Left renal cortex interstitium (tissue), 4 donors: ENCODE results near the gene CFAP77. TPM values are rescaled to one million over a fixed set of nuclear protein-coding genes. Genes with fewer than 3 reads are reported as not detected.

ENCODE experiments used
- DNase-seq, 4 donors: peaks; one replicate each; pipeline ENCODE4 v3.0.0-alpha.2; 2013; ENCODE audit warnings: low read depth in 4 of 4, low spot score in 2 of 4, missing footprints in 1 of 4
- polyA plus RNA-seq, 4 donors: library from polyadenylated mRNA; unstranded; fragments of 120-200 nt; gene quantifications; one replicate each; pipeline ENCODE4 v1.2.1, GENCODE V29; 2013; ENCODE audit not compliant: insufficient read length in 4 of 4

CFAP77 gene
- polyA plus RNA-seq, 4 donors, result 0.68 to 1.6 (median 1.2) TPM

DNA sequence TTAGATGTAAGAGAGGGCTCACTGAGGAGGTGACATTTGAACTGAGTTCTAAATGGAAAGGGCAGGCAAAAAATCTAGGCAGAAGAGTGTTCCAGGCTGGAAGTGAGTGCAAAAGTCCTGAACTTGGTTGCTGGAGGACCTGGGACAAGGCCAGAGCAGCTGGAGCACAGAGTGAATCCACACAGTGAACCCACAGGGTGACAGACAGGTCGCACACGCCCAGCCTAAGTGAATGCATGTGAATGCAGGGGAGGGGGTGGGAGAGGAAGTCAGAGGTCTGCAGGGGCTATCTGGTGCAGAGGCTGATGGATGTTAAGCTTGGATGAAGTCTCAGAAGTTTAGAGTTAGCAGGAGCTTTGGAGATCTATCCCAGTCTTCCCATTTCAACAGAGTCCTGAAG is 2.8 kb upstream of the CFAP77 start:
- DNase-seq, result no peak

DNA sequence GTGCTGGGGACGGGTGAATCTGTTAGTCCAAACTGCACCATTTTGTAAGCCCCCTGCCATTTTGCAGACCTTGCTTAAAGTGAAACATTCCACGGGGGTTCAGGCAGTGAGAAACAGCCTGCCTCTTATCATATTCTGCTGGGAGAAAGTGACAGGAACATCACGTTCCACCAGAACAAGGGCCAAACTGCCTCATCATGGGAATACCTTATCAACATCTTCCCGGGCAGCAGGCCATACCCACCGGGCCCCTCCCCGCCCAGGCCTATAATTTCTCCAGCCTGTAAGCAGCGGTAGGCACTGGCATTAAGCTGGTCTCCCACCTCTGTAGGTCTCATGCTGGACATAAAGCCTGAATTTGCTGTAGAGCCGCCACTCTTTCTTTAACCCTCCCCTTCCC is 1.5 kb upstream of the CFAP77 start:
- DNase-seq, result no peak

DNA sequence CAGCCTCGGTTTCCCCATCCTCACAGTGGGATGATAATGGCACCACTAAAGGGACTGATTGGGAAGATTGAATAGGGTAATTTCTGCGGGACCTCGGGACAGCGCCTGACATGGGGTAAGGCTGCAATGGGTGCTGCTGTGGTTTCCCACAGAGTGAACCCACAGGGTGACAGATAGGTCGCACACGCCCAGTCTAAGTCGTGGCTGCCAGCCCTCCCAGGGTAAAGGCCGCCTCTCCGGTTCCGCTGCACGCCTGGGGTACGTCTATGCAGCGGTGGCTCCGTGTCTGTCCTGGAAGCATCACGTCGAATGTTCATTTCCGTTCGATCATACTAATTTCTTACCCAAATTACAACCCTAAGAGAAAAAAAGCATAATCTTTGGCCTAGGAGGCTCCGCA is 631 bp downstream of the CFAP77 start:
- no peak for DNase-seq

DNA sequence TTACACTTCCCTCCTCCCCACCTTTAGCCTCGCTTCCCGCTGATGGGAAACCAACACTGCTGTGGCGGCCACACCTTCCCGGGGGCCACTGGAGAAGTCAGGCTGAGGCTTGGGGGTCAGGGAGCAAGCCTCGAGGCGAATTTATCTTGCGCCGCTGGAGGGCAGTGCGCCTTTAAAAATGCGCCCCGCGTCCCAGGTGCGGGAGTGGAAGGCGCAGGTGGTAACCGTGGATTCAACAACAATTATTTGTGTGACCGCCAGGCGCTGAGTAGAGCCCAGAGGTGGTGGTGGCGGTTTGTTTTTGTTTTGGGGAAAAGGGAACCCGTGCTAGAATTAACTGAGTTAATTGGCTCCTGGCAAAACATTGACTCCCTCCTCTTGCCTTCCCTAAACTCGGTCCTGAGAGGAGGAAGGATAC is 1.1 kb downstream of the CFAP77 start:
- peak in 1 of 4 donors; percentile 41 for DNase-seq

DNA sequence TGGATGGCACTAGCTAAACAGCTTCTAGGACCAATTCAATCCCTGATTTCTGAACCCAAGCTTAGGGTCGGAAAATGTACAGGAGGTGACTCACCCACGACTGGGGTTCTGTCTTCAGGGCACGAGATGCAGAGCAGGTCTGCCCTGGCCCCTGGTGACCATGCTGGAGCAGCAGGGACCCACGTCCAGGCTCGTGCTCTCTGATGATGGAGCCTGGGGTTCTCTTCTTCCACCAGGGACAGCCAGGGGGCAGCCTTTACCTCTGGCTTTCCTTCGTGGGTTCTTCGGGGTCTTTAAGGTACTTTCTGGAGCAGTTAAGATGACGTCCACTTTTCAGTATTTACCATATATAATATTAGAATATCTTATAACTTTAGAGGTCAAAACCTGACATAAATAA is 2.1 kb downstream of the CFAP77 start:
- DNase-seq, result peak in 1 of 4 donors; percentile 27

DNA sequence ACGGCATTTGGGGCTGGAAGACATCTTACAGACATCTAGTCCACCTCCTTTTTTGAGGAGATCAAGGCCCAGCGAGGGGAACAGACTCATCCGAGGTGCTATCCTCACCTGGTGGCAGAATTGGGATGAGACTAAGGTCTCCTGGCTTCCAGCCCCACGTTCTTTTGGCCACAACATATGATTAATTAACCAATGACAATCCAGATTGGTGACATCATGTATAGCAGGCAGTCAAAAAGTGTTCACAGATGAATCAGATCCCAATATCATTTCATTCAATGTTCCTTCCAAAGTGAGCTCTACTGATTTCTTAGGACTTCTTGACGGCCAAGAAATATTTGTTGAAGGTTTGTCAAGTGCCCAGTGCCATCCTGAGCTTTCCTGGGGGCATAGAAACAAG is 3.9 kb downstream of the CFAP77 start:
- no peak for DNase-seq

DNA sequence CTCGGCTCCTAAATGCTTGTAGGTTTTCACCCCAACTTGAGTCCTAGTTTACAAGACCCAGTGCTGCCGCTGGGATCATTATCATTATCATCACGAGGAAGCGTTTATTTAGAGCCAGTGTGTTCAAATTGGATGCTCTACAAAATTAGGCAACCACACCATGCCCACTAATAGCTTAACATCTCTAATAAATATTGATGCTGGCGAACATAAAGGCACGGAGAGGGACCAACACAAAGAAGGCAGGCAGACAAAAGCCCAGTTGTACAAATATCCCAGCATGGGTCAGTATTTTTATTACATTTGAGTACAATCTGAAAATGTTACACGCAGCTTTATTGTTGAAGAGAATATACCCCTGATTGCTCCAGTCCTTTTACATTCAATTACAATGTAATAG is 4.7 kb downstream of the CFAP77 start:
- no peak for DNase-seq

DNA sequence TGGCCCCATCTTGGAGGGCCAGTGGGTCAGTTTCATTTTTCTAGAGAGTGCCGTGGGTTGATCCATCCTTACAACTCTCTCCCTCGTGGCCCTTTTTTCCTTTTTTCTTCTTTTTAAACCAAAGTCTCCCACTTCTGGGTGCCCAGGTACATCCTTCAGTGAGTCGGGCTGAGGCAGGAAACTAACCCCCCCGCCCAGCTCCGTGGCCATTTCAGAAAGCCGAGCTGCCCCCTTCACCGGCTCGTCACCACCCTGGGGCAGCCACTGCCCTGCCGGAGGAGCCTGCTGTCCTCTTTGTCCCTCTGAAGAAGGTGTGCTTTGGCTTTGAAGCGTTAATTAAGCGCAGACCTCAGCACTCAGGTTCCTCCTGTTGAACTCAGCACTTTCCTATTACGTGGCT is 5.2 kb downstream of the CFAP77 start:
- no peak for DNase-seq

DNA sequence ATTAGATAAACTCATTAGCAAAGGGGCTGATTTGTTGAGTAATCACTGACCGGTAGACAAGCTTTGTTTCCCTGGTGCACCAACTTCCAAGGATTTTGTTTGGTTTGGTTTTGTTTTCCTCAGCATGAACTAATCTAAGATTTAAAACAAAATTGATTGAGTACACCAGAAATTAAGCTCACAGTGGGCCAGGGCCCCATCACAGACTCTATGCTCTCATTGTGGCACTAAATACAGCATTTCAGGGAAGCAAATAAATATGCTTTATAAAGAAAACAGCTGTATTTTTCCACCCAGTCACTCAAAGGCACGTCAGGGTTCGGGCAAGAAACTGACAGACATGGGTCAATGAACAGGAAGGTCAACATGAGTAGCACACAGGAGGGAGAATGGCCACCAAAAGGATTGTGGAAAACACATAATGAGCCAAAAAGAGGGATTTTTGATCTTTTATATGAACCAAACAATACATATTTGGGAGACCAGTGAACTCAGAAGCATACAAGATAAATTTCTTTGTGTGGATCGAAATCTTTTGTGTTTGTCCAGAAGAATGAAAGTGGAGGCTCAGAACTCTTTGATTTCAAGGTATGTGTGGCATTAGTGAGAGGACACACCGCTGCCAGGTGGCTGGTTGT is 8.8 kb downstream of the CFAP77 start:
- no peak for DNase-seq

DNA sequence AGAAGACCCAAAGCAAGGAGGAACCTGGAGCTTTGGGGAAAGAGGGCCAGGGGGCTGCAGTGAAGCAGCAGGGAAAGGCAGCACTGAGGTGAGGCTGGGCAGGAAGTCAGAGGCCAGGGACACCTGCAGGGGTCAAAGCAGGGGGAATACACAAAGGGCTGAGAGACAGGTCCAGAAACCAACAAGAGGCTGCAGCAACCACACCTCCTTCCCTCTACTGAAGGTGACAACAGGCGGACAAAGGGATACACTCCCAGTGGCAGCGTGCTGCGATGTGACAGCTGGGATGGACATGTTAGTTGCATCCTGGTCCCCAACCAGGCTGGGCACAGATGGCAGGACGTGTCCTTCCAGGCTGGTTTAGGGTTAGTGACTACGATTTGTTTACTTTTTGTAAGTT is 12.6 kb downstream of the CFAP77 start:
- DNase-seq, result no peak

DNA sequence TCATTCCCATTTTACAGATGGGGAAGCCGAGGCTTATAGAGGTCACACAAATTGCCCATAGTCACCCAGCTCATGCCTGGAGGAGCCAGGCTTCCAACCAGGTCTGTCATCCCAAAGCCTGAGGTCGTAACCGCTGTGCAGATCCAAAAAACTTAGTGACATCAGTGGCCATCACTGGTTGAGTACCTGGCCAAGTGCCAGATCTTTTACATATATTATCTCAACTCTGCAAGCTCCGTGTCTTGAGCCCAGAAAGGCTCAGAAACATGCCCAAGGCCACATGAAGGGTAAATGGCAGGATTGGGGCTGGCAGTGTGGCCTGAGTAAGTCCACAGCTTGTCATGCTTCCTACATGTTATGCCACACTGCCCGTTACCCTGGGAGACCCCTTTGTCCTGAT is 13.5 kb downstream of the CFAP77 start:
- no peak for DNase-seq

DNA sequence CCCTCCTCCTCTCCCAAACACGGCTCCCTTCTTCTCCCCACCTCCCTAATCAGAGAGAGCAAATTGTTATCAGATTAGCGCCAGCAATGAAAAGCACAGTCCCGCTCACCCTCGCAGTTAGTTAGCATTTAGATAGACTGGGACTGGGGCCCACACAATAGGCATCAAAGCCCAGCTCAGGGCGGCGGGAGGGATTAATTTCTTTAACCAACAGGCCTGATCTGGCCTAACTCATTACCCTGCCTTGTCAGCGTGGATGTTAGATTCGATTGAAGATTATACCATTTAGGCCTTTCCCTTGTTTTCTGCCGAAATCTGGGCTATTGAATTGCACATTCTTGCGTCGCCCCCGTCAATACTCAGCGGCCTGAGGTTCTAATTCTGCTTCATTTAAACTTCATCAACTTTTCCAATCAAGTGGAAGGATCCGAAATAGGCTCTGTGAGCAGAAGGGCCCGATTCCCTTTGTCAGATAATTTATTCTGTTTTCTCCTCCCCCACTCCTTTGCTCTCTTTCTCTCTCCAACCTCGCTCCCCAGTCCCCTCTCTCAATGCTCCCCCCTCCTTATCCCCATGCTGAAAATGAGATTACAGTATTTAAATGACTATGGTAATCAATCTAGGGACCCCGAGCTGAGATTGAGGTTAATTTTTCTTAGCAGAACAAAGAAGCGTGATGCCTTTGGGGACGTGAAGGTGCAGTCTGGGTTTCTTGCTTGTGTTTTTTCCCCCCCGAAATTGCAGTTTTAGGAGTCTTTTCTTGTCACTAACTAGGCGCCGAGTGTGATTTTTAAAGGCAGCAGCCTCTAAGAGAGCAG is 15.1 kb downstream of the CFAP77 start:
- DNase-seq, result no peak

DNA sequence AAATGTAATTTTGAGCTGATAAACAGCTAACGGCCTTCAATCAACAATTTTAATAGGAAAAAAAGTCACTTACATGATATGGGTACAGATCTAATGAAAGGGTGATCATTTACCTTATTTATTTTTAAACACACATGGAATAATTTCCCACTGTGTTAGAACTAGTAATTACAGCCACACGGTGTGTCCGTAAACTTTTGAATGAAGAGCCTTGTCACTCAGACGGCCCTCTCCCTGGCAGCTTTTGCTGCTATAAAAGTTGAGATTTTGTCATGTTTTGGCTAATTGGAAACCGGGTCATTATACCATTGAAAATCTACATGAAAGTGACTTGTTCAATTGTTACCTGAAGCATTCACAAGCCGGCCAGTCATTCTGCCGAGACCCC is 15.7 kb downstream of the CFAP77 start:
- no peak for DNase-seq

DNA sequence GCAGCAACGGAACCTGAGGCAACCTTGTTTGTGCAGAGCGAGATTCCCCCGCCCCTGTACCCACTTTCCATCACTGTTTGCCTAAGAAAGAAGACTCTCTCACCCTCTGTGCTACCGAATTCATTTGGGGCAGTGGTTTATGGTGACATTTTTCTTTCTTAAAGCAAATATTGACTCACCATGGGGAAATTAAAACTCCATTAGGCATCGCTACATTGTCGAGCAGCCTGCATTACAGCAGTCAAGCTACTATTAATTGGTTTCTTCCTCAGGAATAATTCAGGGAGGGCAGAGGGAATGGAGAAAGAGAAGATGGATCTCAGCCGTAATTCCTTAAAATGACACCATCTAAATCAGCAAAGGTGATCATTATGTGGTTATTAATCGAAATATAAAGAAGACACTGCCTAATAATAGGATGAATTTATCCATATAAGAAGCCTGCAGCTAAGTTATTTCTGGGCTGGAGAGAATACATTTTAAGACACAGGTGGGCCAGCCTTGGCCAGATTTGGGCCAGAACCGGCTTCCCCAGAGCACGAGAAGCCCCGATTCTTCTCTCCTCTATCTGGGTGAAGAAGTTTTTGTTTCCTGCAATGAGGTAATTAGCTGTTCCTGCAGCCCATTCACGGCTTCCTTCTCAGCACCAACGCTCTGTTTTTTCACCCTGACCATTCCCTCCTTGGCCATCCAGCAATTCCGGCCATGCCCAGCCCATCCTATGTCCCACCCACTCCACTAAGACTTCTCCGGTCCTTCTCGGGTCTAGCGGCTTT is 16.8 kb downstream of the CFAP77 start:
- DNase-seq, result no peak

DNA sequence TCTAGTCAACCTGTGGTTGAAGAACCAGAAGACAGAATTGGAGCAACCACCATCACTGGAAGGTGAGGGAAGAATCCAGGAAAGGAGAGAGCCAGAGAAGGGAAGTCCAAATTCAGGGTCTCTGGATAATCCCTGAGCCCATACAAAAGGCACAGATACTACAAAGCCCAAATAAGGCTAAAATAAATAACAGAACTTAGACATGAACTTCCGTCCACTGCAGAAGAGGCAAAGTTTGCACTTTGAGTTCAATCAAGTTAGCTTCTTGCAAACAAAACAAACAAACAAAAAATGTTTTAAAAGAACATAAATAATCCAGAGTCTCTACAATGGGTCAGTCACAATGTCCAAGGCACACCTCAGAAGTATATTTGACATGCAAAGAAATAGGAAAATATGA is 21.0 kb downstream of the CFAP77 start:
- DNase-seq, result no peak

DNA sequence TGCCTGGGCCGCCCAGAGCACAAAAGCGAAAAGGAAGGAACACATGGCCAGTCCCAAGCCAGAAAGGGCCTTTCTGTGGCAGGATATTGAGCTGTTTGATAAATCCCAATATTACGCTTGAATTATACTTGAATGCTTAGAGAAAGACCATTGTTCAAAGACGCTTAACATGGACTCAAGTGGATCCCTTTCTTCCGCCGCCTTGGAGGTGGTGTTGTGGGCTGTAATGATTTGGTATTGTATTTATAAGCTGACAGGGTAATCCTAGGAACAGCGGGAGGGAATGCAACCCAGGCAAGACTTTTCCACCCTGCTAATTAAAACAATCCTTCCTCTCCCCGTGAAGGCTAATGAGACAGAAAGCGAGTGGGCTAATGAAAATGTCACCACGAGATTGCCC is 24.9 kb downstream of the CFAP77 start:
- no peak for DNase-seq

DNA sequence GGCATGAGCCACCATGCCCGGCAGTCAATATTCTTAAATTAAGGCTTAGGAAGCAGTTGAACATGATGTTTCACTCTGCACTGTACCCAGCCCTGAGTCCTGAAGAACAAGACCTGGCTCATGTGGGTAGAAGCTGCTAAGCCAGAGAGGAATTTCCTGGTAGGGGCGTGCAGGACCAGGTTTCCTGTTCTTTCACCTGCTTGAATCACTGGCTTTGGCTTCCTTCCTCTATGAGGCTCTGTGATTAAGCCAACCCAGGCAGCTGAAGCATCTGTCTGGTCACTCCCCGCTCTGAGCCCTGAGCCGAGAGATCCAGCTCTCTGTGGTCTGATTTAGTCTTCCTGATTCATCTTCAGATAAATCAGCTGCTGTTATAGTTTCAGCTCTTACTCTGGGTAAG is 29.1 kb downstream of the CFAP77 start:
- no peak for DNase-seq

DNA sequence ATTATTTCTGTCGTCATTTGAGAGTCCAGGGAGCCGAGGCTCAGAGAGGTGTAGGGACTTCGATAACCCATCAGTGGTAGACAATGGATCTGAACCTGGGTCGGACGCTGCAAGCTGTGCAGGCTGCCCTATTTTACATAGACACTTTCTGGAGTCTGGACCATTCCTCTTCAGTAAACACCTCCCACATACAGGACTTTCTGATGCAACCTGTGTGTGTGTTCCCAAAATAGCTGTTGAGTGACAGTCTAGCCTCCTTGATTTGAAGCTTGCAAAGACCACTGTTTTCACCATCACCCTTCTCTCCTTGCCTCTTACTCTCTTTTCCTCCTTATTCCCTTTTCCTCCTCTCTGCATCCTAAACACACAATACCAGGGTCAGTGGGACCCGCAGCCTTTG is 30.7 kb downstream of the CFAP77 start:
- no peak for DNase-seq

DNA sequence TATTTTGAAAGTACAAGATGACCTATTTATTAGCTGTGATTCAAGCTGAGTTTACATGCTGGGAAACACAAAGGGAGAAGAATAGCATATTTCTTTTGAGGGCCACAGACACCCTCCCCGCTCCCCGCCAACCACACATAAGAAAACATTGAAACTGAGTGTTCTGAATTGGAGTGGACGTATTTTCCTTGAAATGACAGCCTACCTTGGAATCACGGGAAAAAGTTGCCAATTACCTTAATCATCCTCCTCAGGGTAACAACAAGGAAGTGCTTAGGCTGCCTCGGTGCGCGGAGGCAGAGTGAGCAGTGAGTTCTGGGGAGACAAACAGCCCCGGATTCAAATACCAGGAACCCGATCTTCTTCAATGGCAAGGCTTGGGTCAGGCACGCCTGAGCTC is 31.4 kb downstream of the CFAP77 start:
- no peak for DNase-seq

DNA sequence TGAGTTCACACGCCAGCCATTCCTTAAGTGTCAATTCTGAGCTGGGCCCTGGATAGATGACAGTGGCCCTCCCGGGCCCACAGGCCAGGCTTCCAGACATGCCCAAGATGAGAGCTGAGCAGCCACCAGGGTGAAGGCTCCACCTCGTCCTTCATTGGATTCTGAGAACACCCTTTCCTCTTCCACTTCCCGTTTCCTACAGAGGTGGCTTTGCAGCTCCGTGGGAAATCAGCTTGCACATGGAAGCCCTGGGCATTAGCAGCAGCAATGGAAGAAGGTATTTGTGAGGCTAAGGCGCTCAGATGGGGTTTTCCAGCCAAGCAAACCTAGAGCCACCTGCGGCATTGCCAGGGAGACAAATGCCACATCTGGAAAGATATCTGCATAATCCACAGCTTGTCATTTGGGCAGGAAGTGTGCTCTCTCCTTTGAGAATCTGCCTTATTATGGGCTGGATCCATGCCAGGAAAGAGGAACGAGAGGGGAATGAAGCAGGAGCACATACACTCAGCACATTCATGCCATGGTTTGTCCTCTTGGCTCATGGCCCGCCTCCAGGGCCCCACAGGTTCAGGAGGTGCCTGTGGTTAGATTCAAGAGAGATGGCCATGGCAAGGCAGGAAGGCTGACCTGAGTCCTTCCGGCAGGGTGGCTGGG is 34.1 kb downstream of the CFAP77 start:
- no peak for DNase-seq

DNA sequence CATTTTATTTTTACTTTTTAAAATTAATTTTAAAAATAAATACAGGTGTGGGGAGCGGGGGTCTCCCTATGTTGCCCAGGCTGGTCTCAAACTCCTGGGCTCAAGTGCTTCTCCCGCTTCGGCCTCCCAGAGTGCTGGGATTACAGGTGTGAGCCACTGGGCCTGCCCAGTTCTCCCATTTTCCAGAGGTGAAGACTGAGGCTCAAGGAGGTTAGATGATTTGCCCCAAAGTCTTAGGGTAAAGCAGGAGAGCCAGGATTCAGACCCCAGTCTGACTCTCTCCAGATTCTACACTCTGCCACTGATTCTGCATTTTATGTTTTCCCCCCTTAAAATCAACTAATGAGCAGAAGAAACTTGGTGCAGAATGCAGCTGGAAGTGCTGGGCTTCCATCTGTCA is 36.9 kb downstream of the CFAP77 start:
- DNase-seq, result no peak
